B cell (primary cell): ENCODE results near the gene EGLN3. TPM values are rescaled to one million over a fixed set of nuclear protein-coding genes. Genes with fewer than 3 reads are reported as not detected.

ENCODE experiments used
- ATAC-seq: fragments of 200-7000 bp; cut with Tn5 transposase; one replicate; pipeline ENCODE4 v1.10.0; 2021; ENCODE audit warnings: low read depth, mild to moderate bottlenecking, moderate number of reproducible peaks, moderate library complexity
- CTCF ChIA-PET: fragments of 350-600 bp; sonication (Branson Sonifier 250); formaldehyde crosslinking; loops from one replicate; lab custom pipeline; 2021; ENCODE audit warnings: antibody characterized with exemption, inconsistent platforms; lab: Charles Lee
- POLR2A ChIA-PET: fragments of 350-600 bp; sonication (Branson Sonifier 250); formaldehyde crosslinking; loops from one replicate; lab custom pipeline; 2021; ENCODE audit warnings: antibody characterized with exemption; lab: Charles Lee
- DNase-seq: peaks from one replicate; pipeline ENCODE4 v3.0.0; 2013
- H2AFZ ChIP-seq: 2 replicates; pipeline ENCODE4 v1.6.1; 2012; ENCODE audit warnings: mild to moderate bottlenecking, low read depth, low read length; ENCODE audit not compliant: insufficient read depth, poor library complexity, severe bottlenecking
- H3K27ac ChIP-seq, 2 donors: 1 replicate in 1 of 2; 2 replicates in 1 of 2; pipeline ENCODE4 v1.5.1; 2012 to 2013; ENCODE audit warnings: low read length in 2 of 2, mild to moderate bottlenecking in 2 of 2, moderate library complexity in 1 of 2
- H3K27me3 ChIP-seq, 4 experiments: fragments of 200-600 bp in 1 of 4; sonication (generic) in 1 of 4; replicated peaks in 1 of 4; 1 replicate in 2 of 4; 2 replicates in 2 of 4; pipeline versions ENCODE4 v1.6.1 to v1.7.0; 2013 to 2016; ENCODE audit warnings: low read length in 3 of 4, mild to moderate bottlenecking in 2 of 4, mixed read lengths in 1 of 4, moderate library complexity in 1 of 4; ENCODE audit not compliant: insufficient read depth in 4 of 4, control insufficient read depth in 3 of 4; ENCODE audit errors: control extremely low read depth in 1 of 4
- H3K36me3 ChIP-seq, 2 experiments: replicated peaks in 1 of 2; 1 replicate in 1 of 2; 2 replicates in 1 of 2; pipeline versions ENCODE4 v1.6.1 to v1.7.1; 2013; ENCODE audit warnings: low read length in 1 of 2; ENCODE audit not compliant: insufficient read depth in 2 of 2, control insufficient read depth in 1 of 2; ENCODE audit errors: control extremely low read depth in 1 of 2, extremely low read depth in 1 of 2
- H3K4me1 ChIP-seq, 2 donors: fragments of 200-600 bp in 1 of 2; sonication (generic) in 1 of 2; 1 replicate in 1 of 2; 2 replicates in 1 of 2; pipeline versions ENCODE4 v1.5.1 to v1.6.1; 2013 to 2017; ENCODE audit warnings: low read length in 2 of 2; ENCODE audit not compliant: control insufficient read depth in 2 of 2, insufficient read depth in 2 of 2
- H3K4me2 ChIP-seq: replicated peaks from 2 replicates; pipeline ENCODE3; 2012; ENCODE audit warnings: mild to moderate bottlenecking, low read depth, low read length; ENCODE audit not compliant: poor library complexity, severe bottlenecking
- H3K4me3 ChIP-seq, 5 experiments: fragments of 200-600 bp in 1 of 5; sonication (generic) in 1 of 5; 1 replicate in 3 of 5; 2 replicates in 2 of 5; pipeline versions ENCODE4 v1.5.1 to v1.7.0; 2011 to 2016; ENCODE audit warnings: low read length in 4 of 5, mild to moderate bottlenecking in 4 of 5, low read depth in 2 of 5, control low read depth in 1 of 5, moderate library complexity in 1 of 5; ENCODE audit not compliant: insufficient read depth in 1 of 5; ENCODE audit errors: control extremely low read depth in 1 of 5, extremely low read depth in 1 of 5
- H3K79me2 ChIP-seq: fragments of 200-600 bp; sonication (generic); one replicate; pipeline ENCODE4 v1.6.0; 2016; ENCODE audit warnings: low read length; ENCODE audit not compliant: control insufficient read depth, insufficient read depth
- H3K9ac ChIP-seq: fragments of 200-600 bp; sonication (generic); 2 replicates; pipeline ENCODE4 v1.6.1; 2017; ENCODE audit warnings: mild to moderate bottlenecking, low read length, moderate library complexity
- H3K9me3 ChIP-seq, 3 donors: one replicate each; pipeline versions ENCODE4 v1.6.1 to v1.7.1; 2013; ENCODE audit warnings: low read length in 2 of 3; ENCODE audit not compliant: control insufficient read depth in 2 of 3, insufficient read depth in 1 of 3; ENCODE audit errors: control extremely low read depth in 1 of 3
- H4K20me1 ChIP-seq: 2 replicates; pipeline ENCODE4 v1.6.0; 2012; ENCODE audit warnings: mild to moderate bottlenecking, low read length; ENCODE audit not compliant: insufficient read depth, control insufficient read depth, poor library complexity, severe bottlenecking
- H3K27ac Mint-ChIP-seq: one replicate; pipeline ENCODE4 v1.8.0; 2021; ENCODE audit warnings: mixed read lengths
- H3K27me3 Mint-ChIP-seq: one replicate; pipeline ENCODE4 v1.8.0; 2021; ENCODE audit warnings: mixed read lengths
- H3K4me1 Mint-ChIP-seq: one replicate; pipeline ENCODE4 v1.8.0; 2021; ENCODE audit warnings: mixed read lengths
- H3K4me3 Mint-ChIP-seq: one replicate; pipeline ENCODE4 v1.8.0; 2021; ENCODE audit warnings: mixed read lengths
- H3K9me3 Mint-ChIP-seq: one replicate; pipeline ENCODE4 v1.8.0; 2022; ENCODE audit warnings: mixed read lengths; ENCODE audit not compliant: insufficient read depth
- CTCF ChIP-seq: fragments of 200-600 bp; IDR thresholded peaks from one replicate; pipeline ENCODE4 v1.8.0; 2022; ENCODE audit warnings: antibody characterized with exemption, mild to moderate bottlenecking
- EZH2 ChIP-seq: IDR thresholded peaks from 2 replicates; pipeline ENCODE4 v1.6.1; 2012; ENCODE audit warnings: borderline replicate concordance, low read depth, mild to moderate bottlenecking, moderate library complexity, low read length; ENCODE audit not compliant: insufficient read depth, poor library complexity, severe bottlenecking
- WGBS: methylation state at CpG from one replicate; pipeline ENCODE4 v1.1.5; 2013; ENCODE audit warnings: missing lambda C conversion rate; ENCODE audit not compliant: insufficient coverage; 5-methylcytosine and 5-hydroxymethylcytosine counted together
- intact Hi-C: fragments of 100-400 bp; cut with micrococcal nuclease; formaldehyde crosslinking; loops from one replicate; pipeline ENCODE4 v1.10.0; 2022
- polyA plus RNA-seq: library from polyadenylated mRNA; depleted of rRNA; stranded (reverse); fragments of >200 nt; gene quantifications from 2 replicates; pipeline ENCODE4 v1.2.3, GENCODE V29; 2012
- total RNA-seq, 2 donors: library from RNA; stranded (reverse); fragments of 120-200 nt in 1 of 2; gene quantifications; 1 replicate in 1 of 2; 2 replicates in 1 of 2; pipeline versions ENCODE4 v1.2.3 to v1.2.4, GENCODE V29; 2013 to 2022

Gene EGLN3
- total and polyA plus RNA-seq, 2 donors (not counting 1 experiment from before 2014, with no cell fraction given): 0.69 to 1.7 TPM

DNA sequence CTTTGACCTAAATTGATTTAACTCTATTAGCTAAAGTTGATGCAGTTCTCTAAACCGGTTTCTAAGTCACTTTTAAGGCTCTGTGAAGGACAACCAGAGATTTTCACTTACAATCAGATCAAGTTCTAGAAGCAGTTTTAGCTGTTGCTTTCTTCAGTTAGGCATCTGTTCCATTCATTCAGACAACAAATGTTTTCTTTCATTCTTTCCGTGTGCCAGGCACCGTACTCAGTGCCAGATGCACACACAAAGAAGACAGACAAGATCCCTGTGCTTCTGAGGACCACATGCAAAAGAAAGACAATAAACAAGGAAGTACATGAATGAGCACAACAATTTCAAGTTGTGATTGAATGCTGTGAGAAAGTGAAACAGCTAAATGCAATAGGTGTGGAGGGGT is 11.1 kb upstream of the EGLN3 start:
- Histone ChIP-seq H3K36me3 (no peaks in the 10 kb centered on the region), H3K27ac (no peak overlapping the region), H3K9me3 (peaks cover 0 to 4% (median 0%) of the 10 kb centered on the region in 3 donors), H3K4me2 (no peak overlapping the region), H3K27me3 (peaks cover 0 to 5% (median 0%) of the 10 kb centered on the region in 4 experiments), H3K79me2 (no peaks in the 10 kb centered on the region), H2AFZ (no peak overlapping the region), H4K20me1 (no peaks in the 10 kb centered on the region), H3K9ac (no peak overlapping the region), H3K4me3 (no peak overlapping the region), H3K4me1 (no peaks in the 10 kb centered on the region)
- ChIA-PET CTCF (no interaction called here), POLR2A (no interaction called here)
- peaks cover 16% of the 10 kb centered on the region for H3K27me3 Mint-ChIP-seq
- DNase-seq (no peak), ATAC-seq (no peak)
- TF ChIP-seq CTCF (no peak), EZH2 (no peak)
- H3K4me3 Mint-ChIP-seq: no peak overlapping the region
- intact Hi-C loops: no loop called here
- no peaks in the 10 kb centered on the region for H3K4me1 Mint-ChIP-seq
- H3K27ac Mint-ChIP-seq: no peak overlapping the region
- peaks cover 5% of the 10 kb centered on the region for H3K9me3 Mint-ChIP-seq
- 100% methylated on average over 1 of the region's 3 CpGs for WGBS

DNA sequence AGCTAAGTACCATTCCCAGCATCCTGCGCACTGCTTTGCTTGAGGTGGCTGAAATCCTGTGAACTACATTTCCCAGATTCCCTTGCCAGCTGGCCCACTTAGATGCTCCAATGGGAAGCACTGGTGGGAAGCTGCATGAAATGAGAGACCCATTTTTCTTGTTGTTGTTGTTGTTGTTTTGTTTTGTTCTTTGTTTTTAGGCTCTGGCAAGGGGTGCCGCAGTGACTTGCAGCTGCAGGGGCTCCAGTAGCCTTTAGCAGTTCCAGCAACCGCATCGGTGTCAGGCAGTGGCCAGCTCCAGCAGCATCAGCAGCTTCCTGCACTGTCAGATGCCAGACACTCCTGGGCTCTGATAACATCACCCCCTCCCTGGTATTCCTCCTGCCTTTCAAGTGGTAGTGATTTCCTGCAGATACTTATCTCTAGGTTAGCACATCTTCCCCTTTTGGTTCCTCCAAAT is 8.8 kb upstream of the EGLN3 start:
- no peaks in the 10 kb centered on the region for H3K36me3 ChIP-seq
- no peak overlapping the region for H3K9ac ChIP-seq
- H3K4me3 Mint-ChIP-seq: no peak overlapping the region
- no peak for DNase-seq
- H3K27ac ChIP-seq: no peak overlapping the region
- WGBS: 31% methylated on average over 4 of the region's 4 CpGs
- H2AFZ ChIP-seq: no peak overlapping the region
- peaks cover 0 to 4% (median 0%) of the 10 kb centered on the region in 3 donors for H3K9me3 ChIP-seq
- peaks cover 5% of the 10 kb centered on the region for H3K9me3 Mint-ChIP-seq
- H3K4me1 ChIP-seq: no peaks in the 10 kb centered on the region
- POLR2A ChIA-PET: no interaction called here
- H3K27me3 ChIP-seq: peaks cover 0 to 5% (median 0%) of the 10 kb centered on the region in 4 experiments
- no peak overlapping the region for H3K4me3 ChIP-seq
- H3K4me2 ChIP-seq: no peak overlapping the region
- TF ChIP-seq EZH2: no peak
- TF ChIP-seq CTCF: no peak
- no peak for ATAC-seq
- intact Hi-C loops: no loop called here
- CTCF ChIA-PET: no interaction called here
- H3K27me3 Mint-ChIP-seq: peaks cover 25% of the 10 kb centered on the region
- H3K4me1 Mint-ChIP-seq: peaks cover 3% of the 10 kb centered on the region
- H3K27ac Mint-ChIP-seq: no peak overlapping the region
- no peaks in the 10 kb centered on the region for H4K20me1 ChIP-seq
- no peaks in the 10 kb centered on the region for H3K79me2 ChIP-seq
